ENCODE data around the gene LIMCH1.

DNA sequence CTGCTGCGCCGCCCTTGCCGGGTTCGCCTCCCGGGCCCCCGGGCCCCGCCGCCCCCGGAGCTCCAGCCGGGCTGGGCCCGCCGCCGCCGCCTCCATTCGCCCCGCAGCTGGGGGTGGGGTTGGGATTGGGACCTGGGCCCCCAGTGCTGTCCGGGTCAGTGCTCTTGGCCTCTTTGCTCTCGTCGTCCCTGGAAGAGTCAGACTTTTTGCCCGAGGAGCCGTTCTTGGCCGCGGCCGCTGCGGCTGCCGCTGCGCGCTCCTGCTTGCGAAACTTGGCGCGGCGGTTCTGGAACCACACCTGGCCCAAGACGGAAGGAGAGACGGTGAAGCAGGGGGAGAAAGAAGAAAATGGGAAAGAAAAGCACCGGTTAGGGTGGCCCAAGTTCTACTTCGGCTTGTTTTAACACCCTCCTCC is 208.1 kb downstream of the LIMCH1 start:
- TF ChIP-seq, protein P1, sequence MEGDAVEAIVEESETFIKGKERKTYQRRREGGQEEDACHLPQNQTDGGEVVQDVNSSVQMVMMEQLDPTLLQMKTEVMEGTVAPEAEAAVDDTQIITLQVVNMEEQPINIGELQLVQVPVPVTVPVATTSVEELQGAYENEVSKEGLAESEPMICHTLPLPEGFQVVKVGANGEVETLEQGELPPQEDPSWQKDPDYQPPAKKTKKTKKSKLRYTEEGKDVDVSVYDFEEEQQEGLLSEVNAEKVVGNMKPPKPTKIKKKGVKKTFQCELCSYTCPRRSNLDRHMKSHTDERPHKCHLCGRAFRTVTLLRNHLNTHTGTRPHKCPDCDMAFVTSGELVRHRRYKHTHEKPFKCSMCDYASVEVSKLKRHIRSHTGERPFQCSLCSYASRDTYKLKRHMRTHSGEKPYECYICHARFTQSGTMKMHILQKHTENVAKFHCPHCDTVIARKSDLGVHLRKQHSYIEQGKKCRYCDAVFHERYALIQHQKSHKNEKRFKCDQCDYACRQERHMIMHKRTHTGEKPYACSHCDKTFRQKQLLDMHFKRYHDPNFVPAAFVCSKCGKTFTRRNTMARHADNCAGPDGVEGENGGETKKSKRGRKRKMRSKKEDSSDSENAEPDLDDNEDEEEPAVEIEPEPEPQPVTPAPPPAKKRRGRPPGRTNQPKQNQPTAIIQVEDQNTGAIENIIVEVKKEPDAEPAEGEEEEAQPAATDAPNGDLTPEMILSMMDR (IDR thresholded peaks at IDR 0.05), result no peak
- TF ChIP-seq, protein P2, sequence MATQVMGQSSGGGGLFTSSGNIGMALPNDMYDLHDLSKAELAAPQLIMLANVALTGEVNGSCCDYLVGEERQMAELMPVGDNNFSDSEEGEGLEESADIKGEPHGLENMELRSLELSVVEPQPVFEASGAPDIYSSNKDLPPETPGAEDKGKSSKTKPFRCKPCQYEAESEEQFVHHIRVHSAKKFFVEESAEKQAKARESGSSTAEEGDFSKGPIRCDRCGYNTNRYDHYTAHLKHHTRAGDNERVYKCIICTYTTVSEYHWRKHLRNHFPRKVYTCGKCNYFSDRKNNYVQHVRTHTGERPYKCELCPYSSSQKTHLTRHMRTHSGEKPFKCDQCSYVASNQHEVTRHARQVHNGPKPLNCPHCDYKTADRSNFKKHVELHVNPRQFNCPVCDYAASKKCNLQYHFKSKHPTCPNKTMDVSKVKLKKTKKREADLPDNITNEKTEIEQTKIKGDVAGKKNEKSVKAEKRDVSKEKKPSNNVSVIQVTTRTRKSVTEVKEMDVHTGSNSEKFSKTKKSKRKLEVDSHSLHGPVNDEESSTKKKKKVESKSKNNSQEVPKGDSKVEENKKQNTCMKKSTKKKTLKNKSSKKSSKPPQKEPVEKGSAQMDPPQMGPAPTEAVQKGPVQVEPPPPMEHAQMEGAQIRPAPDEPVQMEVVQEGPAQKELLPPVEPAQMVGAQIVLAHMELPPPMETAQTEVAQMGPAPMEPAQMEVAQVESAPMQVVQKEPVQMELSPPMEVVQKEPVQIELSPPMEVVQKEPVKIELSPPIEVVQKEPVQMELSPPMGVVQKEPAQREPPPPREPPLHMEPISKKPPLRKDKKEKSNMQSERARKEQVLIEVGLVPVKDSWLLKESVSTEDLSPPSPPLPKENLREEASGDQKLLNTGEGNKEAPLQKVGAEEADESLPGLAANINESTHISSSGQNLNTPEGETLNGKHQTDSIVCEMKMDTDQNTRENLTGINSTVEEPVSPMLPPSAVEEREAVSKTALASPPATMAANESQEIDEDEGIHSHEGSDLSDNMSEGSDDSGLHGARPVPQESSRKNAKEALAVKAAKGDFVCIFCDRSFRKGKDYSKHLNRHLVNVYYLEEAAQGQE (IDR thresholded peaks at IDR 0.05; ENCODE audit: low read depth, low read length), result no peak
- no peak for TF ChIP-seq RFX5 (IDR thresholded peaks at IDR 0.05; ENCODE audit: low read length)
